GM21423 (cell line): ENCODE data around the gene WDR46.

Source experiments
- ATAC-seq: cut with Tn5 transposase; IDR thresholded peaks from one replicate; pipeline ENCODE4 v1.9.1; 2021; ENCODE audit warnings: mild to moderate bottlenecking, moderate library complexity; ENCODE audit not compliant: unreplicated experiment

WDR46 gene

DNA sequence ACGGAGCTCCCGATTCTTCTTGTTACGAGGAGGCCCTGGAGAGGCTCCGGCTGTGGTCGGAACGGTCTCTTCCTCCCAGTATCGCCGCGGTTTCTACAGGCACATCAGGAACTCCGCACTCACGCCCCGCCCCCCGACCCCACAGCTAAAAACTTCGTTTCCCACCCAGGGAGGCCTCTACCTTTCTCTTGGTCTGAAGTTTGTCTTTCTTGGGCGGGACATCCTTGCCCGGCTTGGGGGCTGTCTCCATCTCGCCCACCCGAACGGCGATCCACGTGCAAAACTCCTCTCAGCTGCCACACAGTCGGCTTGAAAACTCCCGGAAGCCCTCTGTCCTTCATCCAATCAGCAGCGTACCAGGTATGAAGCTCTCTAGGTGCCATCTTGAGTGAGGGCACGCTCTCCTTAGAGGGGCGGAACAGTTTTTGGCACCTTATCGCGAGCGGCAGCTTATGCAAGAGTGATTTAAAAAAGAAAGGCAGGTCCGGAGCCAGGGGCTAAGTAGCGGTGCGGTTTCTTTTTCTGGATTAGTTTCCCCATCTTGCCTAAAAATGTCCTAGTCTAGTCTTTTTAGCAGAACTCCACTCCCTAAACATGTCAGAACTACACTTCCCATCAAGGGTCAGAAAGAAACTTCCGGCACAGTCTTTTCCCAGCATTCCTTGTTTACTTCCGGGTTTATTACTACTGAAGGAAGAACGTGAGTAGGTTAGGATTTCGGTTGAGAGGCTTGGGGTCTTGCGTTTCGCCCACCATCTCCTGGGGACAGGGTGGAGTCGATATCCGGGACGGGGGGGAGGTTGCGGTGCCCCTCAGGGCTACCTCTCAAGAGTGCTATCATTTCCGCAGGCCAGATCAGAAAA is at the start of gene WDR46, which contains the start of gene PFDN6:
Gene WDR46, minus strand, starts transcription at position 319 of the 863 bp plus-strand sequence. Its CDS starts 69 bp downstream, at position 250.
Gene PFDN6, plus strand, starts transcription at position 681 of the 863 bp plus-strand sequence. CDS start 256 bp downstream, outside the sequence.
- peak; percentile 82 for ATAC-seq

DNA sequence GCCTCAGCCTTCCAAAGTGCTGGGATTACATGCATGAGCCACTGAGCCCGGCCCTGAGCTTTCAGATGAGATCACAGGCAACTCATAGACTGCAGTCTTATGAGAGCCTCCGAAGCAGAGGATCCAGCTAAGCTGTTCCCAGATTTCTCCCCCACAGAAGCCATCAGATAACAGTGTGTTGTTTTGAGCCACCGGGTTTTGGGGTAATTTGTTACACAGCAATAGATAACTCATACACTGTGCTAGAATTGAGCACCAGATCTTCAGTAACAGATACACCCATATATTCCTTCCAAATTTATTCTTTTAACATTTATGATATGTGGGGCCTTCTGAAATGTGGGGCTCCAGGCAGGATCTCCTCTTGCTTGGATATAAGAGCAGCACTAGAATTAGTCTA is 47.5 kb upstream of the WDR46 start:
- ATAC-seq = no peak

- ATAC-seq = no peak
Measured at GRCh38 chr6:33335916-33336315, 46.9 kb upstream of the WDR46 start.

GRCh38 chr6:33333666-33334065 is 44.6 kb upstream of the WDR46 start:
- ATAC-seq = no peak

- ATAC-seq = no peak
Measured at GRCh38 chr6:33330736-33331135, 41.7 kb upstream of the WDR46 start.

DNA sequence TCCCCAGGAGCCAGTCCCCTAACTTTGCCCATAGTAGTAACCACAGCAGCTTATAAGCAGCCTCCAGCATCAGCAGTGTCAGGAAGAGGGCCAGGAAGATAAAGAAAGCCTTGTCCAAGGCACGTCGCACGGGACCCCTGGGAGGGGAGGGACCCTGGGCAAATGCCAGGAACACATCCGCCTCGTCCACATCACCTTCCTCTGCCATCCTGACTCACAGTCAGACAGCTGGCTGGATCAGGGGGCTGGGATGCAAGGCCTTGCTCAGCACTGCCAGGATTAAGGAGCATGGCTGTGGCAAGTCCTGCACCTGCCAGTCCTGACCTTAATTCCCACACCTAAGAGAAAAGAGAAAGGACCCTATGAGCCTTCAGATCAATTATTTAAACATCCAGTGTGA is 40.0 kb upstream of the WDR46 start:
- no peak for ATAC-seq

GRCh38 chr6:33324125-33324524 is 35.1 kb upstream of the WDR46 start:
- no peak for ATAC-seq

GRCh38 chr6:33323623-33323948 is 34.5 kb upstream of the WDR46 start:
- no peak for ATAC-seq

DNA sequence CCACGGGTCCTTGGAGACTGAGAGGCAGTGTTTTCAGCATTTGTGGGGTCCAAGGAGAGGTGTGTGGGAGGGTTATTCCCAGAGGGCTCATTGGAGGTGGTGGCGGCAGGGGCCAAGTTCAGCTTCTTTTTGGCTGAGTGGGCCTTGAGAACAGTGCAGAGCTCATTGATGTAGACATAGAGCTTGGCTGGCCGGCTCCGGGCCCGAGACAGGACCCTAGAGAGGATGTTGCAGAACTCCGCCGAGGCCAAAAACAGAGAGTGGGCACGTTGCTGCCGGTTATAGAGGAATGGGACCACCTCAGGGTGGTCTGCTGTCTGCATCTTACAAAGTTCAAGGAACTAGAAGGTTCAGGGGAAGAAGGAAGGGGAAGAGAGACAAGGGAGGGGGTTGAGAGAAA is 32.2 kb upstream of the WDR46 start:
- no peak for ATAC-seq

DNA sequence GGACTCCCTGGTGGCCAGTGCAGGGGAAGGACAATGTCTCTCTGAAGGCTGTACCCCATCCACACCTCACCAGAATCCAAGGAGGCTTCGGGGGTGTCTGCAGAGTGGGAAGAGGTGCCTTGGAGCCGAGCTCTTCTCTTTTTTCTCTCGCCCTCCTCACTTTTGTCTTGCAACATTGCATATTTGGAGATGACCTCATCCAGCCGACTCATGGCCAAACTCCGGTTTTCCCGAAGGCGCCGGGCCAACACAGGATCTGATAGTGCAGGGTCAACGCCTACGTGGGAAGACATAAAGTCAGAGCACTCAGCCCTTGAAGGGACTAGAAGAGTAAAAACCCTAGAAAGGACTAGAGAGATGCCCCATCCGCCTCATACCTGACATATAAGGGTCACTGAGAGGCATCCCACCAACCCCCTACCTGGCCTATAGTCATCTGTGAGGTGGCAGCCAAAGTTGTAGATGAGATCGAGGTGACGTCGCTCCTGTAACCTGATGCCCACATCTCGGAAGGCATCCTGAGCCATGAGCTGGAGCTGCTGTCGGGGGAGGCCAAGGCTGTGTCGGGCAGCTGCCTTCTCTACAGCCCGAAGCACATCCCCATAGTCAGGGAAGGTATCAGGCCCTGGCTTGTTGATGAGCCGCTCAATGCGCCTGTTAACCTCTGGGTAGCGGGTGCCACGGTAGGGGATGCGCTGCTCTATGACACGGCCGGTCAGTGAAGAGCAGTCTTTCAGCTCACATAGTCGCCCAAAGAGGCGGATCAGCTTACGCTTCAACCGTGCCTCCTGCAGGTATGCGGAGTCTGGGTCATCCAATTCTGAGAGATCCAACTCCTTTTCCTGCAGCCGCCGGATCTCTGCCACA is 31.5 kb upstream of the WDR46 start:
- no peak for ATAC-seq

DNA sequence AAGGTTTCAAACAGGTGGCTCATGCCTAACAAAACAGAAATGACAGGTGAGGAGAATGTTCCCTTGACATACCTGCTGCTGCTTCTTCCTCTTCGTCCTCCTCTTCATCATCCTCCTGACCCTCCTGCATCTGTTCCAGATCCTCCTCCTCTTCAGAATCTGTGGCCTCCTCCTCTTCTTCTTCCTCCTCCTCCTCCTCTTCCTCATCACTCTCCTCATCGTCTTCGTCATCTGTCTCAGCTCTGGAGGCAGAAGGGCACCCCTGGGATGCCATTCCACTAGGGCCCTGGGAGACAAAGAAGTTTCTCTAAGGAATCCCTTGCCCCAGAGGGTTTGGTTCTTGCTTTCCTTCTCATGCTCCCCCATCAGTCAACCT is 30.9 kb upstream of the WDR46 start:
- no peak for ATAC-seq

- no peak for ATAC-seq
Measured at GRCh38 chr6:33318426-33319073, 29.5 kb upstream of the WDR46 start.

DNA sequence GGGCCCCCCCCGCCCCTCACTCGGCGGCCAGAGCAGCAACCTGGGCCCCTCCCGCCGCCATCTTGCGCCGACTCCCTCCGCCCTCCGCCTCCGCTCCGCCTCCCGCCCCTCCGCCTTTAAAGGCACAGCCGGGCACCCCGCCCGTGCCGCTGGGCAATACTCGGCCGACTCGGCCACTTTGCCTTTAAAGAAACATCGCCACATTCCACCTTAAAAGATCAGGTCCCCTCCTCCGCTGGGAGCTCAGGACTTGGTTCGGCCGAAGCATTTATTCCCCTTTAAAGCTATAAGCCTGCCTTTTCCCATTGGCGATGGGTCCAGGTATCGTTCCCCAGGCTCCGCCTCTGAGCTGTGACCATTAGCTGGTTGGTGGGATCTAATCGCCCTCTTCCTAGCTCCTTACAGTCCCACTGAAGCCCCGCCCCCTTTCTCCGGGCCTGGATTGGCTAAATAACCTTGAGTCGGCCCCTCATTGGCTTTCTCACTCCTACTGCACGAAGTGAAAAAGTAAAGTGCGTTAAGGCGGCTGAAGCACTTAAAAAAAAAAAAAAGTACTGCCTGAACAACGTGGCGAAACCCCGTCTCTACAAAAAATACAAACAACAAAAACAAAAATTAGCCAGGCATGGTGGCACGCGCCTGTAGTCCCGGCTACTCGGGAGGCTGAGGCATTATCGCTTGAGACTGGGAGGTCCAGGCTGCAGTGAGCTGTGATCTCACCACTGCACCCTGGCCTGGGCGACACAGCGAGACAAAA is 28.8 kb upstream of the WDR46 start, which contains the start of gene ZBTB22:
Gene ZBTB22, minus strand, starts transcription at position 76 of the 757 bp plus-strand sequence. CDS start 828 bp downstream, outside the sequence.
- peak; percentile 45 for ATAC-seq

DNA sequence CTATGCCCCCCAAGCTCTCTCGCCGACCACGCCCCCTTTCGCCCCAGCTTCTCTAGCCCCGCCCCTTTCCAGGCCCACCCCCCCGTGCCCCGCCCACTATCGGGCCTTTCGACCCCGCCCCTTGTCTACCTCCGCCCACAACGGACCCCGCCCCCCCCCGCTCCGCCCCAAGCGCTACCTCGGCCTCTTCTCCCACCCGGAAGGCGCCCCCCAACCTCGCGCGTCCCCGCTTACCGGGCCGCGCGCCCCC is 28.3 kb upstream of the WDR46 start:
- no peak for ATAC-seq

DNA sequence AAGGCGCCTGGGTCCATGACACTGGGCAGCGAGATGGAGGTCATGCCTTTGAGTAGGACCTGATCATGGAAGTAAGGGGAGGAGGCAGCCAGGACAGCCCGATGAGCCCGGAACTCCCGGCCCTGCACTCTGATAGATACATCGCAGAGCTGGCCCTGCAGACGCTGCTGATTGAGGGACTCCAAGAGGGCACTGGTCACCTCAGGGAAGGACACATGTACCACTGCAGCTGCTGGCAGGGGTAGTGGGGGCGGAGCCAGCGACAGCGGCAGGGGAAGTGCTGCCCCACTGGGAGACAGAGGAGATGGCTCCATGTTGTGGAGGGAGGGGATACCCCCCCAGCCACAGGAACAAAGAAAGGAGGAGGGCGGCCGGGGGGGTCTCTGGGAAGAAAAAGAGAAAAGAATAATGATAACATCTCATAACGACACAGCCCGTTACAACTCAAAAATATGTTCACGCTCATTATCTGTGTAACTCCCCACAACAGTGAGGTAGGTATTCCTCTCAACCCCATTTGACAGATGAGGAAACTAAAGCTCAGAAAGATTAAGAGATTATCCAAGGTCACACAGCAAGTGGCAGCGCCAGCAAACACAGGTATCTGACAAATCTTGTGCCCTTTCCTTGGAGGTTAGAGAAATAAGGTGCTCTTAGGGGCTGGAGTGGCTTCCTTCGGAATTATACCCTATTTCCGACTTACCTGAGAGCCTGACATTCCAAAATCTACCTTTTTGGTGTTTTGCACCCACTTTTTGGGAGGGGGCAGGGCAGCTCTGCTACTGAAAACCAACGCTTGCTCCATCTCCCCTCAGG is 27.8 kb upstream of the WDR46 start:
- no peak for ATAC-seq

DNA sequence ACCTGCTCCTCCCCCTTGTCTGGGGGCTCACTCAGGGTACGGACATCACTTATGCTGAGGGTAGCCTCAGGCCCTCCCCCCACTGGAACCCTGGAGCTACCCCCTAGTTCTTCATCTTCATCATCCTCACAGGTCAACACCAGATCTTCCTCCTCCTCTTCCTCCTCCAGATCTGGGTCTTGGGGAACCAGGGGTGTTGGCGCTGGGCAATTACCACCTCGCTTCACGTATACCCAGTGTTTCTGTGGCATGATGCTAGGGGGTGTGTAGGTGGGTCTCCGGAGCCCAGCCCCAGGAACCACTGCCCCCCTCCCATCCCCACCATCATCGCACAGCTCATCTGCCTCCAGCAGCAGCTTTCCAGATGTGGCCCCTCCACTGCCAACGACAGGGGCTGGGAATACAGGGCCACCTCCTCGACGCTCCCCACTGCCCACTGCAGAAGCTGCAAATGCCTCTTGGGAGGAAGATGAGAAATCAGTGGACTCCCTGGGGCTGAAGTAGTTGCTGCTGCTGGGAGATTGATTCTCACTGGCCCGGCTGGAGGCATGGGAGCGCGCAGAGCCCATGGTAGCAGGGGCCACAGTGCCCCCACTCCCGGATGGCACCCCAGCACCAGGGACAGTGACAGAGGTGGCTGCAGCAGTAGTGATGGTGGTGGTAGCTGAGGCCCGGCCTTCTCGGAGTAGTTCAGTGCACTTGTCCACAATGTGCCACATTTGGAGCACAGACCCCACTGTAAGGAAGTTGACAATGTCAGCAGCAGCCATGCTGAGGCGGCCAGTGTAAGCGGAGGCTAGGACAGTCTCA is 27.0 kb upstream of the WDR46 start:
- ATAC-seq = no peak

DNA sequence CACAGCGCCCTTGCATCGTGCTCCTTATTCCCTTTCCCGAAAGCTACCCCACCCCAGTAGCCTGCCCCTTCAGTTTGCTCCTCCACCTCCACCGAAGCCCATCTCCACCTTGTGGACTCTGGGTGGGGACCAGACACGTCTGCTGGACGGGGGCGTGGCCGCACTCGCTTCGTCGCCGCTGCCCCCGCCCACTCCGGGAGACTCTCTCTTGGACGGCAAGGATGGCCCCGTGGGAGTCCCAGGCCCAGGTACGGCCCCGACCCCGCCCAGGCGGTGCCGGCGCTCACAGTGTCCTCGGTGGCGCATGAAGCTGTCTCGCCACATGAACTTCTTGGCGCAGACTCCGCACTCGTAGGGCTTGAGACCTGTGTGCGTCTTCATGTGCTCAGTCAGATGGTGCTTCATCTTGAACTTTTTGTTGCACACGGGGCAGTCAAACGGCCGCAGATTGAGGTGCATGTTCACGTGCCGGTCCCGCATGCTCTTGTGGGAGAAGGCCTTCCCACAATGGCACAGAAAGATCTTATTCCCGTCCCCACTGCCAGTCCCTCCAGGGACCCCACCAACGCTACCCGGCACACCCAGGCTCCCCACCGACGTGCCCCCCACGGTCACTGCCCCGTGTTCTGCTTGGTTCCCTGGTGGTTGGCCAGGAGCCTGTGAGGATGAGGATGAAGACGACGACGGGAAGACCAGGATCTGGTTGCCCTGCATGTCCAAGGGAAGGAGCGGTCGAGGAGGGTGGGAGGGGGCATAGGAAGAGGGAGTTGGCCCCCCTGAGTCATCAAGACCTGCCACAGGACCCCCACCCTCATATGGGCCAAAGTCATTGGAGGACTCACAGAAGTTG is 26.1 kb upstream of the WDR46 start:
- no peak for ATAC-seq

DNA sequence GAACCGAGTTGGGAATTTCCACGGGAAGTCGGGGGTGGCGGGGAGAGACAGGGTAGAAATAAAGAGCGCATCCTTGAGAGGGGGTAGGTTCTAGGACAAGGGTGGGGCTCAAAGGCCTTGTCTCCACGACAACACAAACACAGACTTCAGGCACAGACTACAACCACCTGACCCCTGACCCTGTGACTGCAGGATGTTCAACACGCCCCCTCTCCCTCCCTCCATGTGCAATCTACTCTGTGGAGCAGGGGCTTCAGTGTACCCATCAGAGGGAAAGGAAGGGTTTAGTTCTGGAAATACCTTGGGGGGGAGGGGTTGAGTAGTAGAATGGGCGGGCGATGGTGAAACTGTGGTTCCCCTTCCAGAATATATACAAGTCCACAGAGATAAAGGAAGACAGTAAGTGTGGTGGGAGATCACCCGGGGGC is 25.5 kb upstream of the WDR46 start:
- no peak for ATAC-seq
